HUES64 (cell line): ENCODE results near the gene PDE4D.

Experiments
- H3K27ac ChIP-seq: 2 replicates; pipeline ENCODE4 v1.7.0; 2013; ENCODE audit warnings: low read depth, low read length, inconsistent platforms
- H3K27me3 ChIP-seq: 2 replicates; pipeline ENCODE4 v1.6.1; 2013; ENCODE audit warnings: mild to moderate bottlenecking, low read length; ENCODE audit not compliant: insufficient read depth
- H3K36me3 ChIP-seq: 2 replicates; pipeline ENCODE4 v1.6.1; 2013; ENCODE audit warnings: mild to moderate bottlenecking, low read length; ENCODE audit not compliant: insufficient read depth
- H3K4me1 ChIP-seq: 2 replicates; pipeline ENCODE4 v1.6.1; 2013; ENCODE audit warnings: mild to moderate bottlenecking, low read length, moderate library complexity; ENCODE audit not compliant: insufficient read depth
- H3K4me3 ChIP-seq: 2 replicates; pipeline ENCODE4 v1.5.1; 2013; ENCODE audit warnings: mild to moderate bottlenecking, low read length, moderate library complexity
- H3K9ac ChIP-seq: 2 replicates; pipeline ENCODE4 v1.6.1; 2013; ENCODE audit warnings: mild to moderate bottlenecking, low read depth, low read length
- H3K9me3 ChIP-seq: 2 replicates; pipeline ENCODE4 v1.6.1; 2013; ENCODE audit warnings: low read depth, low read length; ENCODE audit not compliant: insufficient read depth
- WGBS: fragments of 150-250, 120-280 bp; methylation state at CpG from one replicate; pipeline ENCODE4 v1.1.7; 2013; ENCODE audit warnings: missing lambda C conversion rate; 5-methylcytosine and 5-hydroxymethylcytosine counted together

Gene PDE4D

GRCh38 chr5:59264639-59265245 lies 628.8 kb downstream of the PDE4D start:
- H3K9me3 ChIP-seq: no peaks in the 10 kb centered on the region
- no peak overlapping the region for H3K4me3 ChIP-seq
- H3K4me1 ChIP-seq: peaks cover 8% of the 10 kb centered on the region; the same call in 1 of the 2 replicates
- no peak overlapping the region for H3K9ac ChIP-seq
- H3K27ac ChIP-seq: no peak overlapping the region
- WGBS: 84% methylated on average over 4 of the region's 4 CpGs
- H3K27me3 ChIP-seq: no peaks in the 10 kb centered on the region
- no peaks in the 10 kb centered on the region for H3K36me3 ChIP-seq

- no peaks in the 10 kb centered on the region for H3K9me3 ChIP-seq
- peaks cover 8% of the 10 kb centered on the region; the same call in 1 of the 2 replicates for H3K4me1 ChIP-seq
- WGBS: 99% methylated on average over 2 of the region's 2 CpGs
- H3K27ac ChIP-seq: no peak overlapping the region
- no peaks in the 10 kb centered on the region for H3K36me3 ChIP-seq
- no peak overlapping the region for H3K9ac ChIP-seq
- H3K27me3 ChIP-seq: no peaks in the 10 kb centered on the region
- no peak overlapping the region for H3K4me3 ChIP-seq
Observed at GRCh38 chr5:59264013-59264412, 629.5 kb downstream of the PDE4D start.

GRCh38 chr5:59261969-59262368 lies 631.6 kb downstream of the PDE4D start:
- Histone ChIP-seq H3K27ac (no peak overlapping the region), H3K9me3 (no peaks in the 10 kb centered on the region), H3K9ac (no peak overlapping the region), H3K27me3 (no peaks in the 10 kb centered on the region), H3K36me3 (no peaks in the 10 kb centered on the region), H3K4me1 (peaks cover 8% of the 10 kb centered on the region; the same call in 1 of the 2 replicates), H3K4me3 (no peak overlapping the region)
- 93% methylated on average over 1 of the region's 1 CpG for WGBS

- H3K4me3 ChIP-seq: no peak overlapping the region
- H3K9me3 ChIP-seq: no peaks in the 10 kb centered on the region
- no peak overlapping the region for H3K9ac ChIP-seq
- H3K4me1 ChIP-seq: peaks cover 8% of the 10 kb centered on the region; the same call in 1 of the 2 replicates
- no peaks in the 10 kb centered on the region for H3K27me3 ChIP-seq
- no peaks in the 10 kb centered on the region for H3K36me3 ChIP-seq
- 100% methylated on average over 1 of the region's 1 CpG for WGBS
- H3K27ac ChIP-seq: no peak overlapping the region
Observed at GRCh38 chr5:59260973-59261372, 632.6 kb downstream of the PDE4D start.

DNA sequence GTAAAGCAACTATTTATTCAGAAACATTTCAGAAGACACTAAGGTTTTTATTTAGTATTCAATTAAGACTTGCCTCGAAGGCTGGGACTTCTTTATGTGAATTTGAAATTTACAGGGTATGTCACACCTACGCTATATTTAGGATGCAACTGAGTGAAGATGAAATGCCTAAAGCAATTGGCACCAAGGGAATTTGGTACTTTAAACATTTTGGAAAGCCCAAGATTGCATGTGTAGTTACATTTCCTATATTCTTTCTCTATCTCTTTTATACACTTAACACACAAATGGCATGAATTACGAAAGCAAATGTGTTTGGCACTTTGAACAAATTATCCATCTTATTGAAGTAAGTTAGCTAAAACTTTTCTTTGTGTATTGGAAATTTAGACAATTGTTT lies 633.3 kb downstream of the PDE4D start:
- Histone ChIP-seq H3K4me1 (peaks cover 8% of the 10 kb centered on the region; the same call in 1 of the 2 replicates), H3K9ac (no peak overlapping the region), H3K36me3 (no peaks in the 10 kb centered on the region), H3K27ac (no peak overlapping the region), H3K27me3 (no peaks in the 10 kb centered on the region), H3K9me3 (no peaks in the 10 kb centered on the region), H3K4me3 (no peak overlapping the region)
- WGBS: over 99% methylated on average over 3 of the region's 3 CpGs

DNA sequence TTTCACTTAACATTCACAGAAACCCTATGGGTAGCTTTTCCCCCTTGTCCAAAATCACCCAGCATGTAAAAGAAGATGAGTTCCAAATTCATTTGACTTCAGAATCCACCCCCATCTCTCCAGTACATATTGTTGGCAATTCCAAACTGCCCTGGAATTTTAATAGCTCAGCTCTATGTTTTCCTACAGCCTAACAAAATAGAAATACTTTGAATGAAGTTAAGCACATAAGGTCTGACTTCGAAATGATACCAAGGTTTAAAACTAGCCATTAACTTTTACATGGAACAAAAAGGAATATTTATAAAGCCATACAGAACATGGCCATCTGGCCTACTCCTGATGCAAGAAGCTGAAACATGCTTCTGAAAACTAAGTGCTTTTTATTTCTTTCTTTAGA lies 634.3 kb downstream of the PDE4D start:
- H3K36me3 ChIP-seq: no peaks in the 10 kb centered on the region
- WGBS: 100% methylated on average over 1 of the region's 1 CpG
- no peak overlapping the region for H3K27ac ChIP-seq
- no peaks in the 10 kb centered on the region for H3K27me3 ChIP-seq
- no peaks in the 10 kb centered on the region for H3K9me3 ChIP-seq
- H3K9ac ChIP-seq: no peak overlapping the region
- H3K4me3 ChIP-seq: no peak overlapping the region
- H3K4me1 ChIP-seq: no peaks in the 10 kb centered on the region

DNA sequence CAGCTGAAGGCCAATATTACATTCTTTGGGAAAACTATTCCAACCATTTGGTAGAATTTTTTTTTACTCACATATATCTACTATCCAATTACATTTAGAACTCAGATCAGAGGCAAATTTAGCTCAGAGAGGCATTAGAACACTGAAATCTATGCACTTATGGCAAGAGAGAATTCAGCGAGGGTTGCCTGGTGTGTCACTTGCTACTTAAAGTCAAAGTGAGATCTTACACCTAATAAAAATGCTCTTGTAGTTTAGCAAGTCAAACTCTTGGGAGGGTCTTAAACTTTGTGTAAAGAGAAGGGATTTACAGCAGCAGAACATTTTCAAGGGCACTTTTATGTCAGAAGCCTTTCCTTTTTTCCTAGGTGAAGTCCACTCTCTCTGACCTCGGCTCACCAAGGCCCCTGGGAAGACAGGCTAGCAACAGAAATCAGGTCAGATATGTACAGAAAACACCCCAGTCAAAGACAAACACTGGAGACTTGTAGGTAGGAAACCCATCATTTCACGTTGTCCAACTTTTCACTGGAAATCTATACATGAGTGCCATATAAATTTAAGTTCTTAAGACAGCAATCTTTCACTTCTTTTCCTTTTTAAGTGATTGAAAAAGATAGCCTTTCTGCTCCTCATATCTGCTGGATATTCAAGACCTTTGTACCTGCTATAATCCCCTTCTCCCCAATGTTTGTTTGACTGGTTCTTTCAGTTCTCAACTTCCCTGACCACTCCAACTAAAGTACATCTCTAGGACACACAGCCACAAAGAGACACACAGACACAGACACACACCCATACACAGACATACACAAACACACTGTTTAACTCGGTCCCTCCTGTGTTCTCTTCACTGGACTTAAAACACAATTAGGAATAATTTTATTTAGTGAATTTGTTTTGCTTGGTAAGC lies 635.8 kb downstream of the PDE4D start:
- H3K27me3 ChIP-seq: no peaks in the 10 kb centered on the region
- no peak overlapping the region for H3K27ac ChIP-seq
- H3K4me1 ChIP-seq: no peaks in the 10 kb centered on the region
- WGBS: 91% methylated on average over 4 of the region's 4 CpGs
- no peaks in the 10 kb centered on the region for H3K36me3 ChIP-seq
- no peak overlapping the region for H3K4me3 ChIP-seq
- H3K9ac ChIP-seq: no peak overlapping the region
- H3K9me3 ChIP-seq: no peaks in the 10 kb centered on the region

DNA sequence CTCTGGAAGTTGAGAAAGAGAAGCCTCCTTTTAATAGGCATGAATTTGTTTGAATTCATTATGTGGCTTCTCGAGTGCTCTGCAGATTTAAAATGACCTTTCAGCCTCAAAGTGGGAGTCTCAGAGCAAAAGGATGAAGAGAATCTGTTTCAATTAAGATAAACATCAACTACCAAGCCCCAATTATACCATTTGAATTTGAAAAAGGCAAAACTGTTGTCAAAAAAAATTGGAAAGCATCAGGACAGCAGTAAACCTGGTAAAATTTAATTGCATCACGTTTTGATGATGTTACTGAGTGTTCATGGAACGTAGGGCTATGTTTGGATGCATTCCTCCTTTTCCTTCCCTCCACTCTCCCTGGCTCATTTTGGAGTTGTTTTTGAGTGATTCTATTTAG lies 637.2 kb downstream of the PDE4D start:
- Histone ChIP-seq H3K4me1 (no peaks in the 10 kb centered on the region), H3K9ac (no peak overlapping the region), H3K4me3 (no peak overlapping the region), H3K27me3 (no peaks in the 10 kb centered on the region), H3K36me3 (no peaks in the 10 kb centered on the region), H3K27ac (no peak overlapping the region), H3K9me3 (no peaks in the 10 kb centered on the region)
- WGBS: 79% methylated on average over 3 of the region's 3 CpGs

- 89% methylated on average over 2 of the region's 2 CpGs for WGBS
- no peaks in the 10 kb centered on the region for H3K9me3 ChIP-seq
- H3K4me1 ChIP-seq: no peaks in the 10 kb centered on the region
- no peak overlapping the region for H3K9ac ChIP-seq
- H3K27me3 ChIP-seq: no peaks in the 10 kb centered on the region
- no peaks in the 10 kb centered on the region for H3K36me3 ChIP-seq
- no peak overlapping the region for H3K27ac ChIP-seq
- no peak overlapping the region for H3K4me3 ChIP-seq
Observed at GRCh38 chr5:59254055-59254687, 639.4 kb downstream of the PDE4D start.

DNA sequence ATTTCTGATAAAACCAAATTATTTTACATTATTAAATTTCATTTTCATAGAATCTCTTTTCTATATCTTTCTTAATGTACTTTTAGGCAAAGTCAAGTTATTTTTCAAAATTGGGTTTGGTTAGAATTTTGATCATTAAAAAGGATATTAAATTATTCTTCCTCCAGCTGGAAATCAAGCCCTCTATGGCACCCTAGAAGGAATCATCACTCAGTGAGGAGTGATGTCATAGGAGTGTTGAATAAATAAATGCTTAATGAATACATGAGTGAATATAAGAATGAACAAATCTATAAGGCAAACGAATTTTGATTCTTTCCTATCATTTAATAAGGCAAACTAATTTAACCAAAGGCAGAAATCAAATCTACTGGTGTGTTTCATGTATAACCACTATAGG lies 639.9 kb downstream of the PDE4D start:
- Histone ChIP-seq H3K9me3 (no peaks in the 10 kb centered on the region), H3K9ac (no peak overlapping the region), H3K27me3 (no peaks in the 10 kb centered on the region), H3K4me3 (no peak overlapping the region), H3K36me3 (no peaks in the 10 kb centered on the region), H3K27ac (no peak overlapping the region), H3K4me1 (no peaks in the 10 kb centered on the region)
- no CpG with 5 or more reads among the region's 1 CpG for WGBS

GRCh38 chr5:59251627-59252026 lies 641.9 kb downstream of the PDE4D start:
- 90% methylated on average over 3 of the region's 3 CpGs for WGBS

More at GRCh38 chr5:59251627-59252026, 641.9 kb downstream of the PDE4D start:
- H3K9ac ChIP-seq: no peak overlapping the region
- H3K27me3 ChIP-seq: no peaks in the 10 kb centered on the region
- H3K27ac ChIP-seq: no peak overlapping the region
- H3K36me3 ChIP-seq: no peaks in the 10 kb centered on the region
- no peaks in the 10 kb centered on the region for H3K9me3 ChIP-seq
- H3K4me1 ChIP-seq: no peaks in the 10 kb centered on the region
- no peak overlapping the region for H3K4me3 ChIP-seq
